IPS-11a (cell line): ENCODE results near the gene IL2RA.
"Not testable (repeated sequence)": the region's sequence is repeated elsewhere in the genome, so short reads cannot be mapped to it uniquely, and the experiment has no call there.

Source experiments
- H3K4me3 ChIP-seq: one replicate; pipeline ENCODE4 v1.5.1; 2013; ENCODE audit warnings: low read depth, low read length, control low read depth

Gene IL2RA

GRCh38 chr10:6062101-6062771 is at the start of gene IL2RA:
TSS of gene IL2RA (minus strand) at chr10:6062367. CDS start at chr10:6062151, 216 bp downstream.
- H3K4me3 ChIP-seq = no peak within 1 kb of the TSS

DNA sequence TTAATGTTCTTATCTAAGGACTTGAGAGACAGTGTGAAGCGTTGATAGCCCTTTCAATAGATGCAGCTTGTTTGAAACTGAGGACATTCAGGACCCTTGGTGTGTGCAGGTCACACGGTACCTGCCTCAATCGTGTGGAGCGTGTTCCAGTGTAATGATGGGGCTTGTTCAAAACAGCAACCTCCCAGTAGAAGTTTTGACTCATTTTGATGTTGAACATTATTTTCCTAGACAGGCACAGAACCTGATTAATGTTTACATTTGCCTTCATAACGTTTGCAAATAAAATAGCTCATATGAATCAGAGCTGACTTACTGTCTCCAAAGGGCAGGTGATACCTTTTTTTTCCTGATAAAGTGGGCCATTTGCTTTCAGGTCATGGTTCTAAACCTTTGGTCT is 48.0 kb upstream of the IL2RA start:
- H3K4me3 ChIP-seq = no peak overlapping the region

GRCh38 chr10:6109444-6109775 is 47.2 kb upstream of the IL2RA start:
- no peak overlapping the region for H3K4me3 ChIP-seq

GRCh38 chr10:6108631-6109443 is 46.7 kb upstream of the IL2RA start:
- H3K4me3 ChIP-seq = no peak overlapping the region

DNA sequence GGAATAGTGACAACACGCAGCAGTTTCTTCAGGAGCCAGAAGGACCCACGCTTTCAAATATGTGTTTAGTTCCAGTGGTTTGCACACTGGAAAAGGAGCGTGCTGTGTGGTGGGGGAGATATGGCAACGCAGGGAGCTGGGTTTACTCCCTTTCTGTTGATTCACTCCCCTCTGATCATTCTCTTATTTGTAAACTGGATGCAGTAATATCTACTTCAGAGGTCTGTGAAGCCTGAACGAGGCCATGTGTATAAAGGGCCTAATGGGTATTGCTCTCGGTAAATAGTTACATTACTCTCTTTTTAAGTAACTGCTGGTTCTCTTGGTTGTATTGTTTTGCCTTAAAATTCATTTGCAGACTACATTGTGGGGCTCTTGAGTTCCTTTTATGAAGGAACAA is 45.9 kb upstream of the IL2RA start:
- H3K4me3 ChIP-seq = no peak overlapping the region

- not testable (repeated sequence) for H3K4me3 ChIP-seq
These were observed 45.4 kb upstream of the IL2RA start for GRCh38 chr10:6107616-6108015.

- H3K4me3 ChIP-seq = no peak overlapping the region
These were observed 41.4 kb upstream of the IL2RA start for GRCh38 chr10:6103591-6103990.

GRCh38 chr10:6102128-6102527 is 40.0 kb upstream of the IL2RA start:
- no peak overlapping the region for H3K4me3 ChIP-seq

- no peak overlapping the region for H3K4me3 ChIP-seq
These were observed 39.0 kb upstream of the IL2RA start for GRCh38 chr10:6101181-6101580.

DNA sequence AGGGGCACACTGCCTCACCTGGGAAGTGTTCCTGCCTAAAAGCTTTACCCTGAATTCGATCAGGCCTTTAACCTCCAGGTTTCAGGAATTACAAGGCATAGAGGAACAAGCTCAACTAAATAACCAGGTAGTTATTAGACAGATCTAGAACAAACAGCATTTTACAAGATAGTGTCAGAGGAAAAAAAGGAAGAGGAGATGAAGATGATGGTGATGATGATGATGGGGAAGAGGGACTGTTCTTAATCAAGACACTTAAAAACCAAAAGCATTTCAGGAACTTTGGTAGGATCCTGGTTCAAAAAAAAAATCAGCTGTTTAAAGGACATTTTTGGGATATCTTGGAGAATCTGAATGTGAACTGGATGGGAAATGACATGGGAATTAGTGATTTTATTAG is 38.2 kb upstream of the IL2RA start:
- no peak overlapping the region for H3K4me3 ChIP-seq

GRCh38 chr10:6098156-6098555 is 36.0 kb upstream of the IL2RA start:
- H3K4me3 ChIP-seq = no peak overlapping the region

- no peak overlapping the region for H3K4me3 ChIP-seq
These were observed 34.9 kb upstream of the IL2RA start for GRCh38 chr10:6097063-6097462.

DNA sequence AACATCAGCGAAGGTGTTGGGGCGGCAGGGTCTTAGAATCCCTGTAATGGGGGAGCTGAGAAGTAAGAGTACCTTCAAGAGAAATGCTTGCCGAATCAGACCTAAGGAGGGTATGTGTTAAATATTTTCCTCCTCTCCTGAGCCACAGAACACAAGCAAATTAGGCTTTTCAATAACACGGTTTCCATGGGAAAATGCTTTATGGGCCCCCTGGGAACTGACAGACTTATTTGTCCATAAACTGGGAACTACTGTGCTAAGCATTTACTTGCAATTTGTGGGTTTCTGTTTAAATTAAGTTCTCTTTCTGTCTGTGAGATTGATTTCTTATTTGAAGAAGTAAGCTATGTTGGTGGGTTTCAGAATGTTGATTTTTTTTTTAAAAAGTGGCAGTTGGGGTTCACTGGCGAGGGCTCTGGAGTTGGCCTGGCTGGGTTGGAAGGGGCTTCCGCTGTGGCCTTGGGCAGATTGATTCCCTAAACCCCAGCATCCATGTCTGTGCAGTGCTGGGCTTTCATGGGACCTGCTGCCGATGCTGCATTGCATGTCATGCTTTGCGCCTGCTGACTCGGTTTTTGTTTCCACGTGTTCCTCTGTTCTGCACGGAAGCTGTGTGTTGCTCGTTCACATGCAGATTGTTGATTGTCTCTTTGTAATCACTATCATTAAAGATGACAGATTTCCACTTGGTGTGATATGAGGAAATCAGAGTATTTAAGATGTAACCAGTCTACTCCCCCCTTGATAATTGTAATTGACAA is 33.8 kb upstream of the IL2RA start:
- no peak overlapping the region for H3K4me3 ChIP-seq

- no peak overlapping the region for H3K4me3 ChIP-seq
These were observed 30.6 kb upstream of the IL2RA start for GRCh38 chr10:6092731-6093130.

- no peak overlapping the region for H3K4me3 ChIP-seq
These were observed 29.5 kb upstream of the IL2RA start for GRCh38 chr10:6091630-6092029.

DNA sequence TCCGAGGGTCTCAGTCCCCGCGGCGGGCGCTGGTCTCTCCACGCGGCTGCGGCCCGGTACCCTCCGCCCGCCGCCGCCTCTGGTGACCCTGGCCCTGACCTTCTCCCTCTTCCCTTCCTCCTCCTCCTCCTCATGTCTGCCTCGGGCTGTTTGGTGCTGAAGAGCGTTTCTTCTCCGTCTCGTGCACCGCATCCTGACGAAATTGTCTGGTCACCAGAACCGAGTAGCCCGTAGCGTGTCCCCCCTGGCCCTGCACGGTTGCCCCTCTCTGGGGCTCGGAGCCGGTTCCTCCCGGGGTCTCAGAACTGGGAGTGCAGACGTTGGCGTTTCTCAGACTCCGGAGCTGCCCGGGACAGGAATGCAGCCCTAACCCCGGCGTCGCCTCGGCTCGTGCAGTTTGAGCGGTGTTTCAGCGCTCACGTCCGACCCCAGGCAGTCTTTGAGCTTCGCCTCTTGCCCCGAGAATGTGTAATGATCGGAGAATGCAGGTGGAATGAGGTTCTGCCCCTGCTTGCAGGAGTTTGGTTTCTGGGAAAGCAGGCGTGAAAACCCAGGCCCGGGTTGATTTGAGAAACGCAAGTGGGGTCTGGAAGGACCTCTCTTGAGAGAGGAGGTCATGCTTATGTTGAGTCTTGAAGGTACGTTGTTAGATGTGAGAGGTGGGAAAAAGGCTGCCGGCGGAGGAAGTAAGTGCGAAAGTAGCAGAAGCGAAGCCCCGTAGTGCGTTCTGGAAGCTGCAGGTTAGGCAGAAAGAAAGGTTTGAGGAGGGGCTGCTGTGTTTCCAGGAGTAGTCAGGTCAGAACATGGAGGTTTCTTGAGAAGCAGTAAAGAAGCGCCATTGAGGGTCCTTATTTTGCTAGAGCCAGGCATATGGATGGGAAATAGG is 27.4 kb upstream of the IL2RA start:
- H3K4me3 ChIP-seq = peak overlapping the region; percentile 90

GRCh38 chr10:6088721-6089333 is 26.7 kb upstream of the IL2RA start, which contains the start of gene RBM17:
TSS of gene RBM17 (plus strand) at chr10:6089034. CDS start at chr10:6097066, 8,032 bp downstream.
- peak within 1 kb of the TSS; percentile 90 for H3K4me3 ChIP-seq

DNA sequence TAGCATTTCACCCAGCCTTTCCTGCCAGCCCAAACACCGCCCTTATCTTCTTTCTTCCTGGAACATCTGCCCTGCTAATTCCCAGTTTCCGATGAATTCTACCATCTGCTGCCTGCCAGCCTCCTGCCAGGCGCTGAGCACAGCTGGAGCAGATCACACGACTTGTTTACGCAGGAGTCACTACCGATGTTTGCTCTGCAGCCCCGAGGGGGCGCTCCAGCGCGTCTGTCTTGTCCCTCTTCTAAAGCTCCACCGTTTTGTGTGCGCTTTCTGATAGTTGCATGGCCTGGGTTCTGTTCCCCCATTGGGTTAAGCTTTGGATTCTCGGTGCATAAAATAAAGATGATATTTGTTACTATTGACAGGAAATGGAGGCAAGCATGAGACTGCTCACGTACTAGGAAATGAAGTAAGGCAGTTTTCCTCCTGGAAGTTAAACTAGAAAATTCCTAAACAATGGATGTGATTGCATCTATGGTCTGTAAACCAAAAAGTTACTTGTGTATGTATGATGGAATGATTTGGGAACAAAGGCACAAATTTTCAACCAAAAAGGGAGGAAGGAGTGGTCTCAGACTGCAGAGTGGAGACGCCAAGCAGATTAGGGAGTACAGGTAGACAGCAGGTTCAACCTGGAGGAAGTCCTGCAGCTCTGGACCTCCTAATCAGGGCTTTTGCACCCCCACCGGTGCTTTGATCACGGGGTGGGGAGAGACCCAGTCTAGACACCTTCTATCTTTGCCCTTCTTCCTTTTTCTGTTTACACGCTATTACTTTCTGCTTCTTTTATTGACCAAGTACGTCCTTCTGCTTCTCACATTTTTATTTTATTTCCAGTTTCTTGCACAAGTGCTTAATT is 24.4 kb upstream of the IL2RA start:
- no peak overlapping the region for H3K4me3 ChIP-seq
